SK-N-SH (cell line): ENCODE measurements around the gene HDAC6. TPM values are rescaled to one million over a fixed set of nuclear protein-coding genes. Genes with fewer than 3 reads are reported as not detected.

Experiments used
- CTCF ChIA-PET: fragments of 300-600, 350-600 bp; formaldehyde crosslinking; extraction: SDS; loops from one replicate; lab custom pipeline; 2021; lab: Yijun Ruan, JAX
- POLR2A ChIA-PET: fragments of 350-600 bp; sonication (Branson Sonifier 250); formaldehyde crosslinking; extraction: SDS; loops from one replicate; lab custom pipeline; 2020; ENCODE audit warnings: antibody characterized with exemption, inconsistent platforms; lab: Yijun Ruan, JAX
- DNase-seq: peaks from one replicate; pipeline ENCODE4 v3.0.0; 2012
- H2AFZ ChIP-seq: fragments of 200-600 bp; sonication (generic); 2 replicates; pipeline ENCODE4 v1.8.1; 2016; ENCODE audit warnings: antibody characterized with exemption, mild to moderate bottlenecking, low read depth
- H3F3A ChIP-seq: fragments of 200-600 bp; sonication (generic); replicated peaks from 2 replicates; pipeline ENCODE3; 2016; ENCODE audit warnings: antibody characterized with exemption, mild to moderate bottlenecking; ENCODE audit not compliant: insufficient read depth
- H3K27ac ChIP-seq, 2 experiments: fragments of 200-500 bp in 1 of 2; fragments of 200-600 bp in 1 of 2; sonication (Bioruptor generic) in 1 of 2; sonication (generic), shearing (Covaris generic) in 1 of 2; 2 replicates each; pipeline versions ENCODE4 v1.5.1 to v1.6.1; 2014 to 2016; ENCODE audit warnings: low read depth in 2 of 2, inconsistent platforms in 1 of 2, low read length in 1 of 2, mild to moderate bottlenecking in 1 of 2, mixed read lengths in 1 of 2
- H3K27me3 ChIP-seq: fragments of 200-600 bp; sonication (generic), shearing (Covaris generic); 2 replicates; pipeline ENCODE4 v1.6.1; 2016; ENCODE audit warnings: mixed run types; ENCODE audit not compliant: insufficient read depth
- H3K36me3 ChIP-seq, 2 experiments: fragments of 200-500 bp in 1 of 2; fragments of 200-600 bp in 1 of 2; sonication (Bioruptor generic) in 1 of 2; sonication (generic) in 1 of 2; replicated peaks in 1 of 2; 2 replicates each; pipeline versions ENCODE3 to v1.5.1; 2014 to 2016; ENCODE audit warnings: low read length in 1 of 2, mild to moderate bottlenecking in 1 of 2; ENCODE audit not compliant: insufficient read depth in 2 of 2, control insufficient read depth in 1 of 2
- H3K4me1 ChIP-seq, 2 experiments: fragments of 200-500 bp in 1 of 2; fragments of 200-600 bp in 1 of 2; sonication (Bioruptor generic) in 1 of 2; sonication (generic), shearing (Covaris generic) in 1 of 2; 2 replicates each; pipeline versions ENCODE4 v1.5.1 to v1.6.1; 2014 to 2016; ENCODE audit warnings: low read depth in 1 of 2, low read length in 1 of 2, mixed run types in 1 of 2; ENCODE audit not compliant: insufficient read depth in 2 of 2, control insufficient read depth in 1 of 2
- H3K4me2 ChIP-seq: fragments of 200-600 bp; sonication (generic), shearing (Covaris generic); 2 replicates; pipeline ENCODE4 v1.6.1; 2017; ENCODE audit warnings: mixed run types
- H3K4me3 ChIP-seq, 2 experiments: fragments of 200-500 bp in 1 of 2; fragments of 200-600 bp in 1 of 2; sonication (Bioruptor generic) in 1 of 2; sonication (generic), shearing (Covaris generic) in 1 of 2; 2 replicates each; pipeline versions ENCODE4 v1.5.1 to v1.8.1; 2014 to 2016; ENCODE audit warnings: low read depth in 2 of 2, inconsistent platforms in 1 of 2, low read length in 1 of 2, mild to moderate bottlenecking in 1 of 2, mixed read lengths in 1 of 2, moderate library complexity in 1 of 2
- H3K79me2 ChIP-seq: fragments of 200-600 bp; sonication (generic); 2 replicates; pipeline ENCODE4 v1.8.1; 2017; ENCODE audit warnings: mild to moderate bottlenecking; ENCODE audit not compliant: insufficient read depth
- H3K9ac ChIP-seq: fragments of 200-600 bp; sonication (generic); 2 replicates; pipeline ENCODE4 v1.6.1; 2017; ENCODE audit warnings: mixed run types
- H3K9me2 ChIP-seq: fragments of 200-600 bp; sonication (generic); 2 replicates; pipeline ENCODE4 v1.6.1; 2017; ENCODE audit warnings: mixed run types
- H3K9me3 ChIP-seq: fragments of 200-600 bp; sonication (generic); 2 replicates; pipeline ENCODE4 v1.6.1; 2017; ENCODE audit warnings: mixed run types, mild to moderate bottlenecking, moderate library complexity
- H4K20me1 ChIP-seq: fragments of 200-600 bp; sonication (generic); 2 replicates; pipeline ENCODE4 v1.6.1; 2017; ENCODE audit warnings: mild to moderate bottlenecking, mixed run types; ENCODE audit not compliant: insufficient read depth
- CHD2 ChIP-seq: fragments of 150-350 bp; IDR thresholded peaks from 2 replicates; pipeline ENCODE4 v1.6.1; 2018; ENCODE audit warnings: low read length; ENCODE audit not compliant: partially characterized antibody
- EZH2phosphoT487 ChIP-seq: fragments of 200-600 bp; sonication (generic); IDR thresholded peaks from 2 replicates; pipeline ENCODE4 v1.6.1; 2017; ENCODE audit warnings: low read depth, mixed run types, mild to moderate bottlenecking, antibody characterized with exemption, moderate library complexity, borderline replicate concordance
- FOXJ3 ChIP-seq: sonication (generic); formaldehyde crosslinking; IDR thresholded peaks from 2 replicates; pipeline ENCODE4 v1.5.1; 2020; ENCODE audit warnings: mild to moderate bottlenecking, missing genetic modification reagents
- FOXM1 ChIP-seq: IDR thresholded peaks from 2 replicates; pipeline ENCODE4 v1.4.0; 2012; ENCODE audit warnings: low read depth, mild to moderate bottlenecking
- IRF3 ChIP-seq: fragments of 150-350 bp; IDR thresholded peaks from 2 replicates; pipeline ENCODE4 v1.6.1; 2016; ENCODE audit warnings: mild to moderate bottlenecking, low read depth, low read length
- MXI1 ChIP-seq: IDR thresholded peaks from 2 replicates; pipeline ENCODE4 v1.6.1; 2012; ENCODE audit warnings: mild to moderate bottlenecking, low read depth, low read length, improper control_type of control experiment
- NRF1 ChIP-seq: IDR thresholded peaks from 2 replicates; pipeline ENCODE4 v1.6.1; 2012; ENCODE audit warnings: low read depth, mild to moderate bottlenecking, low read length
- POLR2AphosphoS5 ChIP-seq: IDR thresholded peaks from 2 replicates; pipeline ENCODE4 v1.6.1; 2012; ENCODE audit warnings: low read depth, low read length
- RAD21 ChIP-seq: IDR thresholded peaks from 2 replicates; pipeline ENCODE4 v1.6.1; 2012; ENCODE audit warnings: mild to moderate bottlenecking, low read length
- RCOR1 ChIP-seq: fragments of 150-350 bp; IDR thresholded peaks from 2 replicates; pipeline ENCODE4 v1.6.1; 2017; ENCODE audit warnings: antibody characterized with exemption, low read length
- RXRA ChIP-seq: IDR thresholded peaks from 2 replicates; pipeline ENCODE4 v1.4.0; 2012; ENCODE audit warnings: low read depth, mild to moderate bottlenecking, borderline replicate concordance
- SMC3 ChIP-seq: IDR thresholded peaks from 2 replicates; pipeline ENCODE4 v1.6.1; 2012; ENCODE audit warnings: low read depth, low read length, improper control_type of control experiment
- TCF12 ChIP-seq: IDR thresholded peaks from 2 replicates; pipeline ENCODE4 v1.4.0; 2012
- ZBTB33 ChIP-seq: IDR thresholded peaks from 2 replicates; pipeline ENCODE4 v1.4.0; 2012; ENCODE audit warnings: low read depth, borderline replicate concordance
- WGBS: methylation state at CpG from one replicate; pipeline ENCODE4 v1.1.6; 2017; ENCODE audit warnings: low lambda C conversion rate; 5-methylcytosine and 5-hydroxymethylcytosine counted together
- polyA plus RNA-seq, 3 experiments: library from polyadenylated mRNA; depleted of rRNA; stranded (reverse); fragments of >200 nt; gene quantifications; 2 replicates each; pipeline ENCODE4 v1.2.3, GENCODE V29; 2012

Gene HDAC6
- 34.0 and 48.9 TPM in 2 replicates for polyA plus RNA-seq (2012; rRNA removed)
- 12.3 and 13.5 TPM in 2 replicates for polyA plus RNA-seq (2012; cell fraction: cytosol; rRNA removed)
- polyA plus RNA-seq (2012; cell fraction: nucleus; rRNA removed), result 245 and 301 TPM in 2 replicates

DNA sequence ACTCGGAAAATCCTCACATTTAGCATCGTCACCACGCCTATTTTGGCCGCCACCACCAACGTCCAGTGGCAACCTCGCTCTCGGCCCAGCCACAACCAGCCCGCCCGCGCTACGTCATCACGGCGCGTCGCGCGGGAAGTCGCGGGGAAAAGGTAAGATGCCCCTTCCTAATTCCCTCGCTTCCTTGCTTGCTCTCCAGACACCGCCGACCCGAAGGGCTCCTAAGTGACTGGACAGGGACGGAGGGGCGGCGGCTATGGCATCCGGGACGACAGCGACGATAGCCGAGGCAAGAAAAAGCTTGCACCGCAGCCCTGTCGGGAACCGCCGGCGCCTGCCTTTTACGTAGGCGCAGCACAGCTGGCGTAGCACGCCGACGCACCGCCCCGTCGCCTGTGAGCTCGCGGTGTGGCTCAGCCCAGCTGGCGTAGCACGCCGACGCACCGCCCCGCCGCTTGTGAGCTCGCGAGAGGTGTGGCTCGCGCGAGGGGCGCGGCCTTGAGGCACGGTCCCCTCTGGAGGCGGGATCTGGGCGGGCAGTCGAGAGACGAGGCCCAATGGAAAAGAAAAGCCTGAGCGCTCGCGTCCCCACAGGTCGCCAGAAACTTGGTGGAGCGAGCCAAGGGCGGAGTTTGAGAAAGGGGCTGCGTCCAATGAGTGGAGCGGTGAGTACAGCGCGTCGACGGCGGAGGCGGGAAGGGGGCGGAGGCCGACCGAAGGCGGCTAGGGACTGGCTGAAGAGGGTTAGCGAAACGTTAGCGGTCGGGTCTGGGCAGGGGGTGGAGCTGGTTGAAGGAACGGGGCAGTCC lies at the start of gene HDAC6:
HDAC6 (plus strand) TSS at position 788 of the 809 bp plus-strand sequence. CDS start 626 bp downstream, outside the sequence.
- Histone ChIP-seq H3K27ac (peak within 1 kb of the TSS; percentile 94 to 95), H3K36me3 (no peaks in the 10 kb centered on the region), H3K9me3 (no peaks in the 10 kb centered on the region), H3F3A (no peaks in the 10 kb centered on the region), H2AFZ (peak within 1 kb of the TSS; percentile 88), H3K4me2 (peak within 1 kb of the TSS; percentile 68), H3K4me1 (peaks cover 4 to 10% of the 10 kb centered on the region in 2 experiments; a peak in 1 of 4 replicates), H3K9ac (peak within 1 kb of the TSS; percentile 89), H3K79me2 (no peaks in the 10 kb centered on the region), H3K4me3 (peak within 1 kb of the TSS; percentile 63 to 82), H3K27me3 (no peaks in the 10 kb centered on the region; the same call in 1 of the 2 replicates), H4K20me1 (no peaks in the 10 kb centered on the region), H3K9me2 (no peaks in the 10 kb centered on the region)
- TF ChIP-seq NRF1 (peak; percentile 40), ZBTB33 (peak; percentile 92), MXI1 (0 out of 2 replicates have a peak, but pooled peaks have one; percentile 20), RCOR1 (no peak), RXRA (no peak), FOXM1 (no peak), CHD2 (peak; percentile 98), IRF3 (no peak), RAD21 (no peak), EZH2phosphoT487 (no peak), FOXJ3 (CRISPR knock-in tag) (no peak), POLR2AphosphoS5 (peak; percentile 58; the same call in 1 of the 2 replicates), SMC3 (no peak), TCF12 (no peak)
- ChIA-PET POLR2A (interaction anchor here (0.6 to 2.1 kb wide), 2 partner anchors 64 to 178 kb away, joined by 3 to 8 read pairs; no protein-coding TSS in a partner anchor), CTCF (interaction anchor here (1.0 kb wide), 1 partner anchor 170 kb away, joined by 3 read pairs; no protein-coding TSS in a partner anchor)
- WGBS, result 28% methylated on average over 40 of the region's 89 CpGs
- peak; percentile 89 for DNase-seq
